HG02870 (cell line): ENCODE results near the gene ZNF106.

Experiments used
- ATAC-seq: cut with Tn5 transposase; IDR thresholded peaks from one replicate; pipeline ENCODE4 v1.9.1; 2021; ENCODE audit warnings: mild to moderate bottlenecking, moderate library complexity; ENCODE audit not compliant: unreplicated experiment

ZNF106 gene

DNA sequence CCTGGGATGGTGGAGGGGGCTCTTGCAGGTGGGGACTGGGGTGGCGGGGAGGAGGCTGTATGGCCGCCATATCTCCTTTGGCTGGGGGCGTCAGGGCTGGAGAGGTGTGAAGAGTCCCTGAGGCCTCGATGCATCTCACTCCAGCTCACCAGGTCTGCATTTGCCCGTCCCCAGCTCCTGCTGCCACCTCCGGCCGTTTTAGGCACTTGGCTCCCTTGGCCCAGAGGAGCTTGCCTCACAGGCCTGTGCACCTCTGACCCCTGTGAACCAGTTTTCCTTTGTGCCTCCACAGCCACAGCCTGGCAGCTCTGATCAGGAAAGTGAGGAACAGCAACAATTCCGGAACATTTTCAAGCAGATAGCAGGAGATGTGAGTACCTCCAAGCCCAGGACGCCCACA lies 81.9 kb downstream of the ZNF106 start:
- no peak for ATAC-seq

DNA sequence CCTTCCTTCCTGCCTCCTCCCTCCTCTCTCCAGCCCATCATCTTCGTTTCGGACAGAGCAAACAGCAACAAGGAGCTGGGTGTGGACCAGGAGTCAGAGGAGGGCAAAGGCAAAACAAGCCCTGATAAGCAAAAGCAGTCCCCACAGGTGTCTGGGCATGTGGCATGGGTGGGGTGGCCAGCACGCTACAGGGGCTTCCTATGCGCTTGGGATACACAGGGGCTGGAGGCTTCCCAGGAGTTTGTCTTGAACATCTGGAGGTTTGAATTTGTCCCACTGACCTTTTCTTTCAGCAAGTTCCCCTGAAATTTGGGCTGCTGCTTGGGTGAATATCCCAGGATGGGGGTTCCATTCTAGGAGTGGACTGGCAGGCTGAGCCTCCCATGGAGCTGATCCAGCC lies 82.8 kb downstream of the ZNF106 start:
- no peak for ATAC-seq

DNA sequence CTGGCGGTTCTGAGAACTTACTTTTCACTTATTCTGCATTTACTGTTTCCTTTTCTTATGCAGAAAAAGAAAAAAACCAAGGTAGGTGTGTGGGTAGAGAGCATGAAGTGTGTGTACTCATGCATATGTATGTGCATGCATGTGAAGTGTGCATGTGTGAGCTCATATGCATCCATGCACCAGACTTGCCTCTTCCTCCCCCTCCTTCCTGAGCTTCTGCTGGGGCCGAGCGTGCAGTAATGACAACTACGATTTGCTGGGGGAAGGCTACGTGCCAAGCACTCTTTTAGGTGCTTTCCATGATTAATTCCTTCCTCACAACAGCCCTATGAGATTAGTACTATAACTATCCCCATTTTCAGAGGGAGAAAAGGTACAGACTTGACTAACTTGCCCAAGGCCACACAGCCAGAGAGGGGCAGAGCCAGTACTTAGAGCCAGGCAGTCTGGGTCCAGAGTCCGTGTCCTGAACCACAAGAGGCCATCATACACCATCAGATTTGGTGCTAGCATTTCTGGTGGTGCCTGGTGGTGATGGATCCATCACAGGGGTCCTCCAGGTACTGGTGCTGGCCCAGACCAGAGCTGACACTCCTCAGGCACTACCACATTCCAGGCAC lies 85.0 kb downstream of the ZNF106 start:
- no peak for ATAC-seq

- ATAC-seq, result no peak
Measured at GRCh38 chr15:42404461-42405235, 86.3 kb downstream of the ZNF106 start.

DNA sequence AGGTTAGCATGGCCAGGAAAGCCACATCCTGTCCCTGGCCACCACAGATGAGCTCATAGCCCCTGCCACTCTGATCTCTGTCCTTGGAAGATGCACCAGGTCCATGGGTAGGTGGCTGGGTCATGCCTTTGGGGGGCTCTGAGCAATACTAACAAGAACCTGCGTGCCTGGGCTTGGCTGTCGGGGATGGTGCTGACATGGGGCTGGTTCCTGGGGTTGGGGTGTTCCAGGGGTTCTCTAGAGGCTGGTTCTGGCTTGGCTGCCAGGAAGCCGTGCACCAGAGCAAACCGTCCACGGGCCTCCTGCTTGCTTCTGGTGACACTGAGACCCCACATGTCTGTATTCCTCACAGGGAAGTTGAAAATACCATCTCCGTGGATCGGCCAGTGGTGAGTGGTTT lies 87.6 kb downstream of the ZNF106 start:
- no peak for ATAC-seq

DNA sequence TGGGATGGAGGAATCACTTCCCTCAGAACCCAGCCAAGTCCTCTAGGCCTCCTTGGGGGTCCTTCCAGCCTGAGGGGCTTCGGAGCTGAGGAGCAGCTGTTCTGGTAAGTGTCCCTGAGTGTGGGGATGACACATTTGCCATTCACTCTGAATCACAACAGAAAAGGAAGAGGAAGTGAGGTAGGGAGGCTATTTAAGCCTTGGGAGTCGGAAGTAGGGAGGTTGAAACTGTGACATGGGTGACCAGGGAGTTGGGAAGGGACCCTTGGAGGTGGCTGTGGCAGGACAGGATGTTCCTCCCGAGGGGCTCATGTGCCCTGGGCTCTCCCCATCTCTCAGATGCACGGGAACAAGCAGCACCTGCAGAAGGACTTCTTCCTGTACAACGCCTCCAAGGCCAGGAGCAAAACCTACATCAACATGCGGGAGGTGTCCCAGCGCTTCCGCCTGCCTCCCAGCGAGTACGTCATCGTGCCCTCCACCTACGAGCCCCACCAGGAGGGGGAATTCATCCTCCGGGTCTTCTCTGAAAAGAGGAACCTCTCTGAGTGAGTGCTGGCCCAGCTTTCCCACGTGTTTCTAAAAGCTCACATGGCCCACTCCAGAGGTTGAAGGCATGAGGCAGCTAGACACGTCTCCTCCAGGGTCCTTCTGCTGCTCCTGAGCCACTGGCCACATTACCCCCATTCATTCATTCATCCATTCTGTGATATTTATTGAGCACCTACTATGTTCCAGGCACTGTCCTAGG lies 88.3 kb downstream of the ZNF106 start:
- ATAC-seq, result no peak

DNA sequence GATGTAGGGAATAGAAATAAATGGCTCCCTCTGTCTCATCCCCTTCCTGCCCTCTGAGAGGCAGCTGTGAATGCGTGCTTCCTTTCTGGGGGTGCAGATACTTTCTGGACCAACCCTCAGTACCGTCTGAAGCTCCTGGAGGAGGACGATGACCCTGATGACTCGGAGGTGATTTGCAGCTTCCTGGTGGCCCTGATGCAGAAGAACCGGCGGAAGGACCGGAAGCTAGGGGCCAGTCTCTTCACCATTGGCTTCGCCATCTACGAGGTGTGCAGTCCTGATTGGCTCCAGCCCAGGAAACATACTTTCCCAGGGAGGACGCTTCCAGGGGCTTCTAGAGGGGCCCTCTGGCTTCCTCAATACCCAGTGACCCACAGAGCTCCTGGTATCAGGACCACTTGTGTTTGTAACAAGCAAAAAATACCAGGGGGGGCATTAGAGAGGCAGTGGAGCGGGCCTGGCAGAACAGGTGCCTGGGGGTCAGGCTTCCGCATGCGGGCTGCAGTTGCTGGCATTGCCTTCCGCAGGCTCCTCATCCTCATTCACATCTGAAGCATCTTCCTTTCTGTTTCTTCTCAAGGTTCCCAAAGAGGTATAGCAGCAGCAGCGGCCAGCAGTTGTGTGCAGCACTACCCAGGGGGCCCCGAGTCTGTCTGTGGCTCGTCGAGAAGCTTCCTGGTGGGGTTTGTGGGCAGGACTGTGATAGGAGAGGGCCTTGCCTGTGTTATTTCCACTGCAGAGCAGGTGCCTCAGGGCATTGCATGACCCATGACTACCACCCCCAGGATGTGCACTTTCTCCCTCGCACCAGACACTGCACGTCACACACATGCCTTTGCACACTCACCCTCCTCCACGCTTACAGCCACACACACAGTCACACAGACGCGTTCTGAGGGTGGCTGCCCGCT lies 89.1 kb downstream of the ZNF106 start:
- no peak for ATAC-seq

DNA sequence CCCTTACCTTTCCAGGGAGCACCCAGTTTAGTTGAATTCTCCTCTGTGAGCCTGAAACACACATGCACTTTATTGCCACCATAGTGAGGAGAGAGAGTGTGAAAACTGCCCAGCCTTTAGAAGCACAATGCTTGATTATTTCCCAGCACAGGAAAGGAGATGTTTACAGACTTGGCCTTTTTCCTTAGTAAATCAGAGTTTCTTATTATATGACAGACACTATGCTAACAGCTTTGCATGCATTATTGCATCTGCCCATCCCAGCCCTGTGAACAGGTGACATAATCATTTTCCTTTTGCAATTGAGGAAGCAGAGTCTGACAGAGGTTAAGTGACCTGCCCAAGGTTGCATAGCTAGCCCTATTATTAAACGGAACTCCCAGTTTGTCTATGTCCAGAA lies 95.1 kb downstream of the ZNF106 start:
- no peak for ATAC-seq

DNA sequence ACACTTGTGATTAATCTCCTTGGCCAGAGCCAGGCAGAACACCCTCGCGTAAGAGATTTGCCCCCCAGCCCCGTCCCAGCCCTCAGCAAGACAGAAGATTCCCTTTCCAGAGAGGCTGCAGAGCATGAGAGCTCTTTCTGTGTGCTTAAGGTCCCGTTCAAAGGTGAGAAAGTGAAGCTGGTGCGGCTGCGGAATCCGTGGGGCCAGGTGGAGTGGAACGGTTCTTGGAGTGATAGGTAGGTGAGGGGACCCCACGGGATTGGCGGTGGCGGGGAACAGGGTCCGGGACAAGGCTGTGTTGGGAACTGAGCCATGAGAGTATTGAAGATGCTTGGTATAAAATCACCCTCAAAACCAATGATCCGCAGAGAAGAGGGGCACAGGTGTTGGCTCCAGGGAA lies 96.8 kb downstream of the ZNF106 start:
- ATAC-seq, result no peak

GRCh38 chr15:42392309-42393024 lies 98.5 kb downstream of the ZNF106 start:
- ATAC-seq, result no peak

GRCh38 chr15:42387603-42388002 lies 103.3 kb downstream of the ZNF106 start:
- ATAC-seq, result no peak

- ATAC-seq, result no peak
Measured at GRCh38 chr15:42385980-42386700, 104.8 kb downstream of the ZNF106 start.

DNA sequence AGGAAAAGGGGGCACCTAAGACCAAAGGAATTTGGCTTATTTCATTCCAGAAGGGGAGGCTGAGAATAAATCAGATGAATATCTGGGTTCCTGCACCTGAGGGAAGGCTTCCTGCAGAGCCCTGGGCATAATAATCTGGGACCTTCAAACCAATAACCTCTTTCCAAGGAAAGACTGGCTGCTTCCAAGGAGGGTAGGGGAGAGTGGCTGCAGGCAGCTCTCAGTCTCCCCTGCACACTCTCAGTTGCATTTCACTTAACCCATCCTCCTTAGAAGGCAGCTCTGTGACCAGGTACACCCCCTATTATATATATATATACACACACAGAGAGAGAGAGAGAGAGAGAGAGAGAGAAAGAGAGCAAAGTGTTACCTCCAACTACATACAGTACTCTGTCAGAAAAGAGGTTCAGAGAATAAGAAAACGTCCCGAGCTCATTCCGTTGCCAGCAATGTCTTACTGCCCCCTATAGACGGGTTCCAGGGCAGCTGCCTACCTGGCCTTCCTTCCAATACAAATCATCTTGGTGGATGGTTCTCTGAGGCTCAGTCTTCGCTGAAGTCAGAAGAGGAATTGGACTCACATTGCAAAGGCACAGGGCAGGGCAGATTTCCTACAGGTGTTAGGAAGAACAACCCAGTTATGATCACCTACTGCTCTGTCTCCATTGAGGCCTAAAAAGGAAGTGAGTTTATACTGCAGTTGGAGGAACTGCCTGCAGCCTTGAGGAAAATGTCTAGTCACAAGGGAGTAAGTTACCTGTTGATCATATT lies 105.5 kb downstream of the ZNF106 start:
- no peak for ATAC-seq

- ATAC-seq, result no peak
Measured at GRCh38 chr15:42384597-42384996, 106.3 kb downstream of the ZNF106 start.

DNA sequence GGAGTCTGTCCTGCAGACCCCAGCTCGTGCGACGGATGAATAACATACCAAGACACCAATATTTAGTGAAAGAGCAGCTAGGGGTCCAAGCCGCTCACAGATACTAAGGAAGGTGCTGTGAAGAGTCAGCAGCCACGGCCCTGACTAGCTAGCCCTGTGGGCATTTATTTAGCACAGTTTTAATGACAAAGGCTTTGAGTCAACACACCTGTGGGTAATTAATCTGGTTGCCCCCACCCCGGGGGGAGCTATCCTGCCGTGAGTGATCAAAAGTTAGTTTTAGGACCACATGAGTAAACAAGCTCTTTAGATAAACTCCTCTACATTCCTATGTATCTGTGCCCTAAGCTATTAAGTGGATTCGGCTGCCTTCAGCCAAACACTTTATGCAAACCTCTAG lies 112.9 kb downstream of the ZNF106 start:
- ATAC-seq, result no peak

DNA sequence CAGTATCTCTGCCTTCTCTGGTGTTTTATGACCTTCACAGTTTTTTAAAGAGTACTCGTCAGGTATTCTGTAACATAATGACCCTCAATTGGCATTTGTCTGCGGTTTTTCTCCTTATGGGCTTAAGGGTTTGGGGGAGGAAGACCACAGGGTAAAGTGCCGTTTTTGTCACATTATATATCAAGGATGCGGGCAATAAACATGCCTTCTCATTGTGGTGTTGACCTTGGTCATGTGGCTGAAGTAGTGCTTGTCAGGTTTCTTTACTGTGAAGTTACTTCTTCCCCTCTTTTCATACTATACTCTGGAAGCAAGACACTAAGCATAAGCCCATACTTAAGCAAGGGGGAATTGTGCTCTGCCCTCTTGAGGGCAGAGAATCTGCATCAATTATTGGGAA lies 115.0 kb downstream of the ZNF106 start:
- no peak for ATAC-seq

DNA sequence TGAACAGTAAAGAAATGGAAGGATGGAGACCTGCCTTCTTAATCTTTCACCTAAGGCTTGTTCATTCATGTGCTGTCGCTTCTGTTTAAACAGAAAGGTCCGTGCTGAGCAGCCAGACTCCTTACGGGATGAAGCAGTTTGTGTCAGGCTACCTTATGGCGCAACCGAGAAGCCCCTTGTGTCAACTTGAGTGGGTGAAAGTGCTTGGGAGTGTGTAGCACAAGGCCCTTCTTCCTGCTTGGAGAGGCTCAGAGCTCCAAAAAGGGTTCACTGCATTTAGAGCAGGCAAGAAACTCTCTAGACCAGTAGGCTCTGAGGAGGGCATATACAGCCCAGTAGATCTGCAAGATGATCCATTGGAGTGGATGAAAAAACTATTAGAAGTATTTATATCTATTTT lies 115.7 kb downstream of the ZNF106 start:
- ATAC-seq, result no peak

GRCh38 chr15:42374810-42375209 lies 116.1 kb downstream of the ZNF106 start:
- ATAC-seq, result no peak

DNA sequence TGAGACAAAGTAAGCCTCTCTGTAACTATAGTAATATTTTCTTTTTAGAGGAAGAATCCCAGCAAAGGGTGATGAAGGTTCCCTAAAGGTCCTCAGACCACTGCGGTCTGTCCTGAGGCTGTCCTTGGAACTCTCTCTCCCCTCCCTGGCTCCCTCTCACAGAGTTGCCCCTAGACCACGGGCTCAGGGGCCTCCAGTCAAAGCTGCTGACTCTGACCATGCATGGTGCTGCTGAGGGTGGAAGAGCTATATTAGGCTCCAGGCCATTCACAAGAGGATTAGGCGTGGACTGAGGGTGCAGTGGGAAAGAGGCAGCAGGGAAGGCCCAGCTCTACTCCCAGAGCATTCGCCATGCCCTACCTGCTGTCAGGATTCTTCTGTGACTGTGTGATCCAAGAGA lies 117.0 kb downstream of the ZNF106 start:
- no peak for ATAC-seq
